Raji (cell line): ENCODE data around the gene WDR86.

Experiments used
- POLR2A ChIP-seq: IDR thresholded peaks from 2 replicates; pipeline ENCODE4 v1.6.1; 2011; ENCODE audit warnings: low read depth, low read length, control low read depth; ENCODE audit not compliant: insufficient read depth

Gene WDR86

DNA sequence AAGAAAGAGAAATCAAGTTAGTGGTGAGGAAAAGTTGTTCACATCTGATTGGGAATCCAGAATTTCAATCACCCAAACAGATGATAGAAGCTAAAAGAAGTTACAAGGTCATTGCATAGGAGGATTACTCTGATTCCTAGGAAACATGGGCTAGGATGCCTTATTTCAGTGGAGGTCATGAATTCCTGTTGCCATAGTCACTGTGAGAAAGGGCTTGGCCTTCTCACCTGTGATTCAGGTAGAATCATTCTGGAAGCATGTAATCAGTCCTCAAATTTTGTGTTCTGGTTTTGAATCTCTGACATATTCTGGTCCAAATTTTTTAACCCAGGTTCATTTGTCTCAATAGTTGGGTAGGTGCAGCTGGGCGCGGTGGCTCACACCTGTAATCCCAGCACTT is 72.5 kb downstream of the WDR86 start:
- TF ChIP-seq POLR2A: no peak

- no peak for TF ChIP-seq POLR2A
Measured at GRCh38 chr7:151336027-151336708, 73.7 kb downstream of the WDR86 start.

DNA sequence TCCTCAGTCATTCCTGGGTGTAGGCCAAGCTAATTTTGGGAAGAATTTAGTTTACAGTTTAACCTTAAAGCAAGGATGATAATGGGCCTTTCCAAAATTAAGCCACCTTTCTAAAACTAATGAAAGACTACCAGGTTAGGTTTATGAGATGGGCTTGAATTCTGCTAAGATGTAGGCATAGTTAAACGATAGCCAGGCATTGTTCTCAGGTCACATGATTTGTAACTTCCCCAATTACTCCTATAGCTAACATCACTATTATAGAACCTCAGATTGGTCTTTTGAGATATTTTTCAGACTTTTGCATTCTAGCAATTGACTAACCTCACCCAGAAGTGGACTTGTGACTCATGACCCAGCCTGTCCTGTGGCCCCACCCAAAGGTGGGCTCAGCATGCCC is 75.2 kb downstream of the WDR86 start:
- TF ChIP-seq POLR2A: no peak
